Thyroid gland (tissue), 4 donors: ENCODE measurements around the gene CHRNA1. TPM values are rescaled to one million over a fixed set of nuclear protein-coding genes. Genes with fewer than 3 reads are reported as not detected.

ENCODE experiments used
- DNase-seq, 2 donors: peaks; one replicate each; pipeline ENCODE4 v3.0.0-alpha.2; 2019
- H3K27ac ChIP-seq, 3 donors: fragments of 200-600 bp; sonication (generic); 1 replicate in 2 of 3; 2 replicates in 1 of 3; pipeline ENCODE4 v1.5.1; 2016 to 2019; ENCODE audit warnings: mild to moderate bottlenecking in 1 of 3, moderate library complexity in 1 of 3
- H3K27me3 ChIP-seq: fragments of 200-600 bp; sonication (generic); one replicate; pipeline ENCODE4 v1.5.1; 2019
- H3K36me3 ChIP-seq, 2 donors: fragments of 200-600 bp; sonication (generic); one replicate each; pipeline ENCODE4 v1.5.1; 2016 to 2019
- H3K4me1 ChIP-seq, 2 donors: fragments of 200-600 bp; sonication (generic); one replicate each; pipeline ENCODE4 v1.5.1; 2017 to 2019
- H3K4me3 ChIP-seq, 3 donors: fragments of 200-600 bp; sonication (generic); replicated peaks in 1 of 3; 1 replicate in 2 of 3; 2 replicates in 1 of 3; pipeline ENCODE4 v1.5.1; 2016; ENCODE audit warnings: mild to moderate bottlenecking in 1 of 3
- H3K9me3 ChIP-seq: fragments of 200-600 bp; sonication (generic); one replicate; pipeline ENCODE4 v1.5.1; 2017
- POLR2A ChIP-seq, 2 donors: fragments of 450-650 bp; IDR thresholded peaks; one replicate each; pipeline ENCODE4 v1.6.1; 2017; ENCODE audit warnings: antibody characterized with exemption in 2 of 2, mild to moderate bottlenecking in 2 of 2, moderate library complexity in 1 of 2
- WGBS, 2 donors: methylation state at CpG; one replicate each; pipeline ENCODE4 v1.1.5; 2017; 5-methylcytosine and 5-hydroxymethylcytosine counted together
- intact Hi-C: fragments of 100-400 bp; cut with DNase I; formaldehyde crosslinking; loops from one replicate; pipeline ENCODE4 v1.15.1; 2023
- total RNA-seq, 4 donors: library from RNA; depleted of rRNA; stranded (reverse); fragments of >200 nt; gene quantifications; one replicate each; pipeline ENCODE4 v1.2.3, GENCODE V29; 2016
- TF ChIP-seq, protein P1 (sequence below), 6 experiments: fragments of 200-600 bp in 3 of 6; fragments of 450-650 bp in 3 of 6; sonication (generic) in 3 of 6; IDR thresholded peaks; one replicate each; pipeline ENCODE4 v1.5.1; 2016 to 2019; ENCODE audit warnings: antibody characterized with exemption in 6 of 6, mild to moderate bottlenecking in 2 of 6, inconsistent platforms in 1 of 6, moderate library complexity in 1 of 6

The CHRNA1 gene
- total RNA-seq, 4 donors from 2014 or later = not detected

DNA sequence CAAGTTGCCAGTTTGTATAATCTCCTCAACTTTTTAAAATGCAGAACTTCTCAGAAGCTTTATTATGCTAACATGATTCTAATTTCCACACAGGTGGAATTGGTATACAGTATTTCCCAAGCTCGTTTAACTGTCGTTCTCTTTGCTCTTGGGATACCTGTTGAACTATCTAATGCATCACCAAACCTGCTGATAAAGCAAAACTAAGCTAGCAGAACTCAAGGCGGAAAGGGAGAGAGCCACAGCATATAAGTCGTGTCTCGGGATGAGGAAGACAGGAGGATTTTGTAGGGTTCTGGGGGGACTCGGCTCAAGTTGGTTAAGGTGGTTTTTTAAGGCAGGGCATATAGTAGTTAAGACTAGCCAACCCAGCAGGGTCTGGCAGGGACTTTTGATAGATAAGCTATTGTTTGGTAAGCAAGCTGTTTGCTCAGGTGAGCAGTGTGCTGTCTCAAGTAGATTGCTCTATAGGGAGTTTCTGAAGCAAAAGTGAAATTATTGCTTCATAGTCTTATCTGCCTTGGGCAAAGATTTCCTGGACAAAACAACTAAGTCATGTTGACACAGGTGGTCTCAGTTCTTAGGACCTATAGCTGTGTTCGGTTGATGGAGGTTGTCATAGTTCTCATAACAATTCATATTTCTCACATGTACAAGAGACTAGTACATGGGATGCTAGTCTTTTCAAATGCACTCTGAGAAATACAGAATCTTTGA is 28.2 kb upstream of the CHRNA1 start:
- TF ChIP-seq, protein P1, sequence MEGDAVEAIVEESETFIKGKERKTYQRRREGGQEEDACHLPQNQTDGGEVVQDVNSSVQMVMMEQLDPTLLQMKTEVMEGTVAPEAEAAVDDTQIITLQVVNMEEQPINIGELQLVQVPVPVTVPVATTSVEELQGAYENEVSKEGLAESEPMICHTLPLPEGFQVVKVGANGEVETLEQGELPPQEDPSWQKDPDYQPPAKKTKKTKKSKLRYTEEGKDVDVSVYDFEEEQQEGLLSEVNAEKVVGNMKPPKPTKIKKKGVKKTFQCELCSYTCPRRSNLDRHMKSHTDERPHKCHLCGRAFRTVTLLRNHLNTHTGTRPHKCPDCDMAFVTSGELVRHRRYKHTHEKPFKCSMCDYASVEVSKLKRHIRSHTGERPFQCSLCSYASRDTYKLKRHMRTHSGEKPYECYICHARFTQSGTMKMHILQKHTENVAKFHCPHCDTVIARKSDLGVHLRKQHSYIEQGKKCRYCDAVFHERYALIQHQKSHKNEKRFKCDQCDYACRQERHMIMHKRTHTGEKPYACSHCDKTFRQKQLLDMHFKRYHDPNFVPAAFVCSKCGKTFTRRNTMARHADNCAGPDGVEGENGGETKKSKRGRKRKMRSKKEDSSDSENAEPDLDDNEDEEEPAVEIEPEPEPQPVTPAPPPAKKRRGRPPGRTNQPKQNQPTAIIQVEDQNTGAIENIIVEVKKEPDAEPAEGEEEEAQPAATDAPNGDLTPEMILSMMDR (IDR thresholded peaks at IDR 0.05) = no peak
- no peak for TF ChIP-seq POLR2A (IDR thresholded peaks at IDR 0.05)
- H3K4me3 ChIP-seq = no peak overlapping the region
- no peaks in the 10 kb centered on the region for H3K4me1 ChIP-seq
- no peak for DNase-seq
- intact Hi-C loops = no loop called here
- H3K9me3 ChIP-seq = no peaks in the 10 kb centered on the region
- no peak overlapping the region for H3K27ac ChIP-seq
- H3K36me3 ChIP-seq = no peaks in the 10 kb centered on the region
- WGBS, 2 donors = 73% methylated on average over 7 of the region's 7 CpGs
- H3K27me3 ChIP-seq = no peaks in the 10 kb centered on the region

DNA sequence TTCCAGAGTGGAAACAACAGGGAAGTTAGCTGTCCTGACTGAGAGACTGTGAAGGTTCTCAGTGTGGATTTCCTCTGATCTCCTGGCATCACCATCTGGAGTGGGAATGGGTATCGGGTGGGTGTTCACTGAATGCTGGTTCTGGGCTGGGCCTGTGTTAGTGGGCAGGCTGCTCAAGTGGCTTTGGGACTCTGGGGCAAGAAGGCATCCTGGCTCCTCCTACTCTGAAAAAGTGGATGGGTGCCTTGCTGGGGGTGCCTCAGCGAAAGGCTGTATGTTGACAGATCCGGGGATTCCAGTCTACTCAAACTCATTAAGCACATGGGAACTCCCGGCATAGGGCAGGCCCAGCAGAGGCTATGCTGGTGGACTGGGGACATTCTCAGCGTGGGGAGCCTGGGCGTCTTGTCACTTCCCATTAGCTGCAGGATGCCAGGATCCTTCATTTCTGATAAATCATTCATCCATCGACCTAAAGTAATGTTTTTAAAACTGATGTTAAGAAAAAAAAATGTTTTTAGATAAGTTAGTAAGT is 27.5 kb upstream of the CHRNA1 start:
- no peak for DNase-seq
- TF ChIP-seq, protein P1 (IDR thresholded peaks at IDR 0.05) = no peak
- TF ChIP-seq POLR2A (IDR thresholded peaks at IDR 0.05) = no peak
- Histone ChIP-seq H3K4me1 (no peaks in the 10 kb centered on the region), H3K27ac (no peak overlapping the region), H3K36me3 (no peaks in the 10 kb centered on the region), H3K27me3 (no peaks in the 10 kb centered on the region), H3K4me3 (no peak overlapping the region), H3K9me3 (no peaks in the 10 kb centered on the region)
- intact Hi-C loops = no loop called here
- WGBS, 2 donors = 73 to 74% methylated on average over 7 of the region's 7 CpGs

DNA sequence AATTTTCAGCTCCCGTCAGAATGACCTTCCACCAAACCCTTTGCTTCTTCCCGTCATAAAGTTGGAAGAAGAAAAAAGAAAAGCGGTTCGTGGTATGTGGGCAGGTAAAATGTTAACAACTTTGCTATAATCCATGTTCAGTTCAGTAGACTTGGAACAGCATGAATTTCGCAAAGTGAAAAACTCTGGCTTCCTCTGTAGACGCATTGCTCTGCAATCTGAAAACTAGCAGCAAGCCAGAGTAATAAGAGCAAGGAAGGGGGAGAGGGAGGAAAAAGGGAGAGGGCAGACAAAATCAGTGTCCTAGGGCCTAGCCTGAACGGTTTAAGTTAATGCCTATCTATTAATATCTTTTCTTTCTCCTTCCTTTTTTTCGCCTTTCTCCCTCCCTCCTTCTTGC is 26.7 kb upstream of the CHRNA1 start:
- H3K36me3 ChIP-seq = no peaks in the 10 kb centered on the region
- no peak for TF ChIP-seq POLR2A (IDR thresholded peaks at IDR 0.05)
- TF ChIP-seq, protein P1 (IDR thresholded peaks at IDR 0.05) = no peak
- WGBS, 2 donors = 82 to 83% methylated on average over 8 of the region's 8 CpGs
- H3K27me3 ChIP-seq = no peaks in the 10 kb centered on the region
- H3K4me3 ChIP-seq = no peak overlapping the region
- no peak for DNase-seq
- H3K4me1 ChIP-seq = no peaks in the 10 kb centered on the region
- intact Hi-C loops = no loop called here
- no peak overlapping the region for H3K27ac ChIP-seq
- H3K9me3 ChIP-seq = no peaks in the 10 kb centered on the region

DNA sequence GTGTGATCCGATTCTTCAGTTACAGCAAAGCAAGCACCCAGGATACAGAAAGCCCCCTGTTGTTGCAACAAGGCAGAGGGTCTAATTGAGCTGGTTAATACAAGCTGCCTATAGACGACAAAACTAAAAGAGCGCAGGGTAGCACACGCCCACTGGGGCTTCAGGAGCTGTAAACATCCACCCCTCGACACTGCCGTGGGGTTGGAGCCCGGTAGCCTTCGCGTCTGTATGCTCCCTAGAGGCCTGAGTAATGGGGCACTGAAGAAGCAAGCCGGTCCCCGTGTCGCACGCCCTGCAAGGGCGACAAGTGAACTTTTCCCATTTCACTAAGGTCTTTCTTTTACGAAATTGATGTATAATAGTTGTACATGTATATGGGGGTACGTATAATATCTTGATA is 24.7 kb upstream of the CHRNA1 start:
- no peak for TF ChIP-seq POLR2A (IDR thresholded peaks at IDR 0.05)
- TF ChIP-seq, protein P1 (IDR thresholded peaks at IDR 0.05) = no peak
- H3K4me1 ChIP-seq = no peaks in the 10 kb centered on the region
- intact Hi-C loops = no loop called here
- H3K27me3 ChIP-seq = no peaks in the 10 kb centered on the region
- H3K4me3 ChIP-seq = no peak overlapping the region
- 89 to 91% methylated on average over 15 to 16 of the region's 16 CpGs for WGBS, 2 donors
- no peak overlapping the region for H3K27ac ChIP-seq
- H3K36me3 ChIP-seq = no peaks in the 10 kb centered on the region
- no peaks in the 10 kb centered on the region for H3K9me3 ChIP-seq
- DNase-seq = no peak

DNA sequence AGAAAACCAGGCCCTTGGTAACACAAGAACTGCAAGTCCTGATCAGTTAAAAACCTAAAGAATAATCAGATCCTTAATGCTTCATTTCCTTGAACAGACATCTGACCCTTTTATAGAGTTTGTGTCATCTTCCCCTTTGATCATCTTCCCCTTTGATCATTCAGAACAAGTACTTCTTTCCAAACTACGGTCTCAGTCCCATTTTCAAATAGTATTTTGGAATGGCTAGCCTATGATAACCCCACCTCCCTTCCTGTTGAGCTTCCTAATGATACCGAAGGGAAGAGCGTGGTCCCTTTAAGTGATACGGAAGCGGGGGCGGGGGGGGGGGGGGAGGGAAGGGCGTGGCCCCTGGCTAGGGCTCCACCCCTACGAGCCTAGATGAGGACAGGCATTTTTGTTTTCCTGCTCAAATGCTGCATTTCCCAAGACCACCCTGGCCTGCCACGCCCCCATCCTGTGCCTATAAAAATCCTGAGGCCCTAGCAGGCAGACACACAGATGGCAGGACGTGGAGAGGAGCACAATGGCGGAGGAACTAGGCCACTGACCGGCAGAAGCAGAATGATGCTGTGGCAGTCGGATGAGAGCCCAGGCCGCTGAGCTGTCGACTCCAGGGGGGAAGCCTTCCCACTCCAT is 24.1 kb upstream of the CHRNA1 start:
- Histone ChIP-seq H3K4me1 (no peaks in the 10 kb centered on the region), H3K4me3 (no peak overlapping the region), H3K27ac (no peak overlapping the region), H3K36me3 (no peaks in the 10 kb centered on the region), H3K27me3 (no peaks in the 10 kb centered on the region), H3K9me3 (no peaks in the 10 kb centered on the region)
- no peak for DNase-seq
- intact Hi-C loops = no loop called here
- 64 to 65% methylated on average over 14 of the region's 15 CpGs for WGBS, 2 donors
- TF ChIP-seq, protein P1 (IDR thresholded peaks at IDR 0.05) = no peak
- no peak for TF ChIP-seq POLR2A (IDR thresholded peaks at IDR 0.05)
